ENCODE data around the gene SLC4A8. TPM values are rescaled to one million over a fixed set of nuclear protein-coding genes. Genes with fewer than 3 reads are reported as not detected.

Gene SLC4A8
- total RNA-seq, 1 experiment from 2014 or later, result 62.7 TPM

- no peak overlapping the region for H3K27ac Mint-ChIP-seq (ENCODE audit: unreplicated experiment)
- no TSS peak for BruUV-seq (replicated peaks)
- Histone ChIP-seq H3K36me3 (ENCODE audit: control insufficient read depth, insufficient read depth, low read length) (0 out of 2 replicates have a peak, but pooled peaks cover 1% of the 10 kb centered on the region), H3K9me3 (no peaks in the 10 kb centered on the region), H3K4me1 (peaks cover 45% of the 10 kb centered on the region), H3K27me3 (replicated peaks; ENCODE audit: control insufficient read depth, insufficient read depth, low read length) (no peaks in the 10 kb centered on the region), H3K4me3 (ENCODE audit: low read depth, low read length) (no peak overlapping the region)
- ChIA-PET CTCF (interaction anchor here (0.6 to 3.3 kb wide), 6 partner anchors 11 to 321 kb away, joined by 3 to 20 read pairs (median 5); no protein-coding TSS in a partner anchor), POLR2A (no interaction called here)
- H3K36me3 Mint-ChIP-seq (ENCODE audit: insufficient read depth, unreplicated experiment), result no peaks in the 10 kb centered on the region
- no peaks in the 10 kb centered on the region for H3K27me3 Mint-ChIP-seq (ENCODE audit: insufficient read depth, unreplicated experiment)
- no peaks in the 10 kb centered on the region for H3K9me3 Mint-ChIP-seq (ENCODE audit: unreplicated experiment)
- peaks cover 24% of the 10 kb centered on the region for H3K4me1 Mint-ChIP-seq (ENCODE audit: low read depth, unreplicated experiment)
- no peak for TF ChIP-seq CTCF (IDR thresholded peaks at IDR 0.05; ENCODE audit: insufficient read depth in 1 of 2, low read depth in 1 of 2, low read length in 1 of 2, severe bottlenecking in 1 of 2, unreplicated experiment in 1 of 2)
- intact Hi-C loops (cut with micrococcal nuclease; ENCODE audit: unreplicated experiment), result loop anchor here (1.0 kb wide), 1 partner anchor 9 kb away; no protein-coding TSS in a partner anchor
- H3K4me3 Mint-ChIP-seq (ENCODE audit: unreplicated experiment), result no peak overlapping the region
- no peak for DNase-seq
Measured at GRCh38 chr12:51520576-51521325, 96.1 kb downstream of the SLC4A8 start.

- peak; percentile 2 to 14 for TF ChIP-seq CTCF (IDR thresholded peaks at IDR 0.05; ENCODE audit: insufficient read depth in 1 of 2, low read depth in 1 of 2, low read length in 1 of 2, severe bottlenecking in 1 of 2, unreplicated experiment in 1 of 2)
- no peaks in the 10 kb centered on the region for H3K9me3 Mint-ChIP-seq (ENCODE audit: unreplicated experiment)
- intact Hi-C loops (cut with micrococcal nuclease; ENCODE audit: unreplicated experiment), result loop anchor here (1.0 kb wide), 1 partner anchor 8 kb away; no protein-coding TSS in a partner anchor
- H3K27me3 Mint-ChIP-seq (ENCODE audit: insufficient read depth, unreplicated experiment), result no peaks in the 10 kb centered on the region
- H3K9me3 ChIP-seq, result no peaks in the 10 kb centered on the region
- peaks cover 52% of the 10 kb centered on the region for H3K4me1 ChIP-seq
- H3K4me1 Mint-ChIP-seq (ENCODE audit: low read depth, unreplicated experiment), result peaks cover 30% of the 10 kb centered on the region
- no peaks in the 10 kb centered on the region for H3K36me3 Mint-ChIP-seq (ENCODE audit: insufficient read depth, unreplicated experiment)
- CTCF ChIA-PET, result interaction anchor here (1.2 to 3.3 kb wide), 6 partner anchors 10 to 103 kb away, joined by 4 to 20 read pairs (median 5); partner anchors contain the start of gene SLC4A8
- H3K4me3 ChIP-seq (ENCODE audit: low read depth, low read length), result no peak overlapping the region
- no TSS peak for BruUV-seq (replicated peaks)
- no peak for DNase-seq
- H3K27me3 ChIP-seq (replicated peaks; ENCODE audit: control insufficient read depth, insufficient read depth, low read length), result no peaks in the 10 kb centered on the region
- H3K36me3 ChIP-seq (ENCODE audit: control insufficient read depth, insufficient read depth, low read length), result 0 out of 2 replicates have a peak, but pooled peaks cover 1% of the 10 kb centered on the region
- no peak overlapping the region for H3K27ac Mint-ChIP-seq (ENCODE audit: unreplicated experiment)
- POLR2A ChIA-PET, result no interaction called here
- H3K4me3 Mint-ChIP-seq (ENCODE audit: unreplicated experiment), result no peak overlapping the region
Measured at GRCh38 chr12:51521554-51522276, 97.1 kb downstream of the SLC4A8 start.

- Histone ChIP-seq H3K4me1 (peaks cover 62% of the 10 kb centered on the region), H3K4me3 (ENCODE audit: low read depth, low read length) (no peak overlapping the region), H3K36me3 (ENCODE audit: control insufficient read depth, insufficient read depth, low read length) (0 out of 2 replicates have a peak, but pooled peaks cover 1% of the 10 kb centered on the region), H3K9me3 (no peaks in the 10 kb centered on the region), H3K27me3 (replicated peaks; ENCODE audit: control insufficient read depth, insufficient read depth, low read length) (no peaks in the 10 kb centered on the region)
- CTCF ChIA-PET, result interaction anchor here (1.2 to 3.3 kb wide), 5 partner anchors 9 to 104 kb away, joined by 4 to 20 read pairs (median 5); partner anchors contain the start of gene SLC4A8
- H3K4me1 Mint-ChIP-seq (ENCODE audit: low read depth, unreplicated experiment), result peaks cover 35% of the 10 kb centered on the region
- no peak for TF ChIP-seq CTCF (IDR thresholded peaks at IDR 0.05; ENCODE audit: insufficient read depth in 1 of 2, low read depth in 1 of 2, low read length in 1 of 2, severe bottlenecking in 1 of 2, unreplicated experiment in 1 of 2)
- peak; percentile 32 to 69 for DNase-seq
- no peaks in the 10 kb centered on the region for H3K36me3 Mint-ChIP-seq (ENCODE audit: insufficient read depth, unreplicated experiment)
- peak overlapping the region; percentile 2 for H3K27ac Mint-ChIP-seq (ENCODE audit: unreplicated experiment)
- no peak overlapping the region for H3K4me3 Mint-ChIP-seq (ENCODE audit: unreplicated experiment)
- BruUV-seq (replicated peaks), result no TSS peak
- POLR2A ChIA-PET, result no interaction called here
- intact Hi-C loops (cut with micrococcal nuclease; ENCODE audit: unreplicated experiment), result no loop called here
- no peaks in the 10 kb centered on the region for H3K27me3 Mint-ChIP-seq (ENCODE audit: insufficient read depth, unreplicated experiment)
- no peaks in the 10 kb centered on the region for H3K9me3 Mint-ChIP-seq (ENCODE audit: unreplicated experiment)
Measured at GRCh38 chr12:51522696-51523095, 98.1 kb downstream of the SLC4A8 start.
